ENCODE data around the gene ACBD3. TPM values are rescaled to one million over a fixed set of nuclear protein-coding genes. Genes with fewer than 3 reads are reported as not detected.
A peak's percentile ranks its signal among the peaks of the same experiment; 100 is the strongest.

Gene ACBD3
- total and polyA plus RNA-seq, 10 of the 15 experiments (the other 5 are each of a cell fraction or from before 2014, with no cell fraction given): 7.5 to 27.9 (median 20.3) TPM

DNA sequence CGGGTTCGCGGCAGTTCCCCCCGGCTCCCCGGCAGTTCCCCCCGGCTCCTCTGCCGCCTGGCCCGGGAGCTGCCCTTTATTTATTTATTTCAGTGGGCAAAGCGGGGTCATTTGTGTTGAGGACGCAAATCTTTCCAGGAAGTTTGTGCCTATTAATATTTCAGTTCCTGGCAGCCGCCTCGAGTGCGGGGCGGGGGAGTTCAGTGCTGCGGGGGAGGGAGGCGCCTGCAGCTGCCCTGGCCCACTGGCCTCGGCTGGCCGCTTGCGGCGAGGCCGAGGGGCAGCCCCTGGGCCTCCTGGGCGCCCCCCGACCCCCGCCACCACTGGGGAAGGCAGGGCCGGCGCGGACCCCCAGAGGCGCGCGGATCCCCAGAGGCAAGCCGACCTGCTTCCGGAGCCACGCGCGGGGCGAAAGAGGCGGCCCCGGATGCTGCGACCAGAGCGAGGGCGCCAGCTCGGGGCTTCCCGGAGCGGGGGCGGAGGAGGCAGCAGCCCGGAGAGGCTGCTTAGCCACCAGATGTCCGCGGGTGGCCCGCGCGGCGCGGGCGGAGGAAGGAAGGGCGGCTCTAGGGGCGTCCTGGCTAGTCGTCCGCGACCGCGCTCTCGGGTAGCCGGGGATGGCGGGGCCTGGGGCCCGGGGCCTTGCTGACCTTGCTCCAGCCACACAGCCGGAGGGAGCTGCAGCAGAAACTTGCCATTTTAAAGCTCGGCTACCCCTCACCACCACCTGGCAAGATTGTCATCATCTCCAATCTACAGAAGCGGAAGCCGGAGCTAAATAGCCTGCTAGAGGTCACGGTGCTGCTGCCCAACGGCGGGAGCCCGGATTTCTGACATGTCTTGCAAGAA, 76.1 kb downstream of the ACBD3 start (continued):
- TF ChIP-seq, protein P1, sequence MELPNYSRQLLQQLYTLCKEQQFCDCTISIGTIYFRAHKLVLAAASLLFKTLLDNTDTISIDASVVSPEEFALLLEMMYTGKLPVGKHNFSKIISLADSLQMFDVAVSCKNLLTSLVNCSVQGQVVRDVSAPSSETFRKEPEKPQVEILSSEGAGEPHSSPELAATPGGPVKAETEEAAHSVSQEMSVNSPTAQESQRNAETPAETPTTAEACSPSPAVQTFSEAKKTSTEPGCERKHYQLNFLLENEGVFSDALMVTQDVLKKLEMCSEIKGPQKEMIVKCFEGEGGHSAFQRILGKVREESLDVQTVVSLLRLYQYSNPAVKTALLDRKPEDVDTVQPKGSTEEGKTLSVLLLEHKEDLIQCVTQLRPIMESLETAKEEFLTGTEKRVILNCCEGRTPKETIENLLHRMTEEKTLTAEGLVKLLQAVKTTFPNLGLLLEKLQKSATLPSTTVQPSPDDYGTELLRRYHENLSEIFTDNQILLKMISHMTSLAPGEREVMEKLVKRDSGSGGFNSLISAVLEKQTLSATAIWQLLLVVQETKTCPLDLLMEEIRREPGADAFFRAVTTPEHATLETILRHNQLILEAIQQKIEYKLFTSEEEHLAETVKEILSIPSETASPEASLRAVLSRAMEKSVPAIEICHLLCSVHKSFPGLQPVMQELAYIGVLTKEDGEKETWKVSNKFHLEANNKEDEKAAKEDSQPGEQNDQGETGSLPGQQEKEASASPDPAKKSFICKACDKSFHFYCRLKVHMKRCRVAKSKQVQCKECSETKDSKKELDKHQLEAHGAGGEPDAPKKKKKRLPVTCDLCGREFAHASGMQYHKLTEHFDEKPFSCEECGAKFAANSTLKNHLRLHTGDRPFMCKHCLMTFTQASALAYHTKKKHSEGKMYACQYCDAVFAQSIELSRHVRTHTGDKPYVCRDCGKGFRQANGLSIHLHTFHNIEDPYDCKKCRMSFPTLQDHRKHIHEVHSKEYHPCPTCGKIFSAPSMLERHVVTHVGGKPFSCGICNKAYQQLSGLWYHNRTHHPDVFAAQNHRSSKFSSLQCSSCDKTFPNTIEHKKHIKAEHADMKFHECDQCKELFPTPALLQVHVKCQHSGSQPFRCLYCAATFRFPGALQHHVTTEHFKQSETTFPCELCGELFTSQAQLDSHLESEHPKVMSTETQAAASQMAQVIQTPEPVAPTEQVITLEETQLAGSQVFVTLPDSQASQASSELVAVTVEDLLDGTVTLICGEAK (IDR thresholded peaks at IDR 0.05; ENCODE audit: borderline replicate concordance): peak; percentile 41; the same call in 1 of the 2 replicates
- TF ChIP-seq, protein P2, sequence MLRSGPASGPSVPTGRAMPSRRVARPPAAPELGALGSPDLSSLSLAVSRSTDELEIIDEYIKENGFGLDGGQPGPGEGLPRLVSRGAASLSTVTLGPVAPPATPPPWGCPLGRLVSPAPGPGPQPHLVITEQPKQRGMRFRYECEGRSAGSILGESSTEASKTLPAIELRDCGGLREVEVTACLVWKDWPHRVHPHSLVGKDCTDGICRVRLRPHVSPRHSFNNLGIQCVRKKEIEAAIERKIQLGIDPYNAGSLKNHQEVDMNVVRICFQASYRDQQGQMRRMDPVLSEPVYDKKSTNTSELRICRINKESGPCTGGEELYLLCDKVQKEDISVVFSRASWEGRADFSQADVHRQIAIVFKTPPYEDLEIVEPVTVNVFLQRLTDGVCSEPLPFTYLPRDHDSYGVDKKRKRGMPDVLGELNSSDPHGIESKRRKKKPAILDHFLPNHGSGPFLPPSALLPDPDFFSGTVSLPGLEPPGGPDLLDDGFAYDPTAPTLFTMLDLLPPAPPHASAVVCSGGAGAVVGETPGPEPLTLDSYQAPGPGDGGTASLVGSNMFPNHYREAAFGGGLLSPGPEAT (IDR thresholded peaks at IDR 0.05; ENCODE audit: low read depth): peak; percentile 52; the same call in 1 of the 2 replicates
- TF ChIP-seq, protein P3, sequence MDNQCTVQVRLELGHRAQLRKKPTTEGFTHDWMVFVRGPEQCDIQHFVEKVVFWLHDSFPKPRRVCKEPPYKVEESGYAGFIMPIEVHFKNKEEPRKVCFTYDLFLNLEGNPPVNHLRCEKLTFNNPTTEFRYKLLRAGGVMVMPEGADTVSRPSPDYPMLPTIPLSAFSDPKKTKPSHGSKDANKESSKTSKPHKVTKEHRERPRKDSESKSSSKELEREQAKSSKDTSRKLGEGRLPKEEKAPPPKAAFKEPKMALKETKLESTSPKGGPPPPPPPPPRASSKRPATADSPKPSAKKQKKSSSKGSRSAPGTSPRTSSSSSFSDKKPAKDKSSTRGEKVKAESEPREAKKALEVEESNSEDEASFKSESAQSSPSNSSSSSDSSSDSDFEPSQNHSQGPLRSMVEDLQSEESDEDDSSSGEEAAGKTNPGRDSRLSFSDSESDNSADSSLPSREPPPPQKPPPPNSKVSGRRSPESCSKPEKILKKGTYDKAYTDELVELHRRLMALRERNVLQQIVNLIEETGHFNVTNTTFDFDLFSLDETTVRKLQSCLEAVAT (IDR thresholded peaks at IDR 0.05): peak; percentile 39; the same call in 1 of the 2 replicates
- no peak for TF ChIP-seq HDGF (IDR thresholded peaks at IDR 0.05)
- TF ChIP-seq, protein P4, sequence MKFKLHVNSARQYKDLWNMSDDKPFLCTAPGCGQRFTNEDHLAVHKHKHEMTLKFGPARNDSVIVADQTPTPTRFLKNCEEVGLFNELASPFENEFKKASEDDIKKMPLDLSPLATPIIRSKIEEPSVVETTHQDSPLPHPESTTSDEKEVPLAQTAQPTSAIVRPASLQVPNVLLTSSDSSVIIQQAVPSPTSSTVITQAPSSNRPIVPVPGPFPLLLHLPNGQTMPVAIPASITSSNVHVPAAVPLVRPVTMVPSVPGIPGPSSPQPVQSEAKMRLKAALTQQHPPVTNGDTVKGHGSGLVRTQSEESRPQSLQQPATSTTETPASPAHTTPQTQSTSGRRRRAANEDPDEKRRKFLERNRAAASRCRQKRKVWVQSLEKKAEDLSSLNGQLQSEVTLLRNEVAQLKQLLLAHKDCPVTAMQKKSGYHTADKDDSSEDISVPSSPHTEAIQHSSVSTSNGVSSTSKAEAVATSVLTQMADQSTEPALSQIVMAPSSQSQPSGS (IDR thresholded peaks at IDR 0.05; ENCODE audit: low read length): no peak; the same call in 1 of the 2 replicates
- TF ChIP-seq, protein P5, sequence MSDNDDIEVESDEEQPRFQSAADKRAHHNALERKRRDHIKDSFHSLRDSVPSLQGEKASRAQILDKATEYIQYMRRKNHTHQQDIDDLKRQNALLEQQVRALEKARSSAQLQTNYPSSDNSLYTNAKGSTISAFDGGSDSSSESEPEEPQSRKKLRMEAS (IDR thresholded peaks at IDR 0.05; ENCODE audit: low read depth, low read length): 0 out of 2 replicates have a peak, but pooled peaks have one; percentile 48
- TF ChIP-seq NR2C1 (IDR thresholded peaks at IDR 0.05): peak; percentile 15; the same call in 1 of the 2 replicates
- TF ChIP-seq SP1 (IDR thresholded peaks at IDR 0.05; ENCODE audit: low read depth, low read length): peak; percentile 68
- peak; percentile 51; the same call in 1 of the 2 replicates for TF ChIP-seq EED (IDR thresholded peaks at IDR 0.05; ENCODE audit: low read depth)
- TF ChIP-seq RUNX3 (IDR thresholded peaks at IDR 0.05; ENCODE audit: low read length): peak; percentile 69
- peak; percentile 52; the same call in 1 of the 2 replicates for TF ChIP-seq MXI1 (IDR thresholded peaks at IDR 0.05; ENCODE audit: low read depth, low read length)
- TF ChIP-seq SIN3A (IDR thresholded peaks at IDR 0.05; ENCODE audit: low read depth, low read length): no peak
- TF ChIP-seq DPF2 (IDR thresholded peaks at IDR 0.05): peak; percentile 96
- TF ChIP-seq RELA (IDR thresholded peaks at IDR 0.05; ENCODE audit: borderline replicate concordance, partially characterized antibody): peak; percentile 66
- TF ChIP-seq, protein P6, sequence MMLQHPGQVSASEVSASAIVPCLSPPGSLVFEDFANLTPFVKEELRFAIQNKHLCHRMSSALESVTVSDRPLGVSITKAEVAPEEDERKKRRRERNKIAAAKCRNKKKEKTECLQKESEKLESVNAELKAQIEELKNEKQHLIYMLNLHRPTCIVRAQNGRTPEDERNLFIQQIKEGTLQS (IDR thresholded peaks at IDR 0.05; ENCODE audit: borderline replicate concordance, extremely low read depth, low read depth, low read length): no peak
- TF ChIP-seq MYC (IDR thresholded peaks at IDR 0.05; ENCODE audit: insufficient read depth, insufficient read length, insufficient replicate concordance, low read length, severe bottlenecking): no peak
- TF ChIP-seq HDAC6 (IDR thresholded peaks at IDR 0.05; ENCODE audit: unreplicated experiment): peak; percentile 59
- TF ChIP-seq POLR2AphosphoS5 (IDR thresholded peaks at IDR 0.05; ENCODE audit: low read length): peak; percentile 73
- 0 out of 2 replicates have a peak, but pooled peaks have one; percentile 8 for TF ChIP-seq BCL11A (IDR thresholded peaks at IDR 0.05; ENCODE audit: low read depth, low read length)

Data from GM12878 (cell line).